Central memory CD8-positive, alpha-beta T cell (primary cell): Measurements from ENCODE around the gene SAMD13.
"Not testable (repeated sequence)": the region's sequence is repeated elsewhere in the genome, so short reads cannot be mapped to it uniquely, and the experiment has no call there.

Source experiments
- ATAC-seq: fragments of 150-1000 bp; cut with Tn5 transposase; replicated peaks from 2 replicates; pipeline ENCODE4 v1.10.0; 2022; ENCODE audit warnings: mild to moderate bottlenecking, moderate FRiP score, moderate number of reproducible peaks; ENCODE audit not compliant: poor library complexity, severe bottlenecking; ENCODE audit errors: extremely low read depth
- DNase-seq, 2 donors: peaks; one replicate each; pipeline ENCODE4 v3.0.0; 2021; ENCODE audit warnings: low spot score in 2 of 2
- H3K27ac Mint-ChIP-seq: one replicate; pipeline ENCODE4 v1.8.0; 2022; ENCODE audit warnings: low read depth, mild to moderate bottlenecking, moderate library complexity, mixed read lengths
- H3K27me3 Mint-ChIP-seq: one replicate; pipeline ENCODE4 v1.8.0; 2022; ENCODE audit warnings: mixed read lengths
- H3K36me3 Mint-ChIP-seq: one replicate; pipeline ENCODE4 v1.8.0; 2022; ENCODE audit warnings: mild to moderate bottlenecking, moderate library complexity, mixed read lengths; ENCODE audit not compliant: insufficient read depth
- H3K4me1 Mint-ChIP-seq: one replicate; pipeline ENCODE4 v1.8.0; 2022; ENCODE audit warnings: mixed read lengths
- H3K4me3 Mint-ChIP-seq: one replicate; pipeline ENCODE4 v1.8.0; 2022; ENCODE audit warnings: mild to moderate bottlenecking, moderate library complexity, mixed read lengths
- H3K9me3 Mint-ChIP-seq: one replicate; pipeline ENCODE4 v1.8.0; 2022; ENCODE audit warnings: mixed read lengths

Gene SAMD13

GRCh38 chr1:84268346-84268745 lies 33.2 kb upstream of the SAMD13 start:
- Mint-ChIP-seq H3K9me3 (no peaks in the 10 kb centered on the region), H3K4me3 (no peak overlapping the region), H3K36me3 (no peaks in the 10 kb centered on the region), H3K27me3 (no peaks in the 10 kb centered on the region), H3K27ac (no peak overlapping the region), H3K4me1 (peaks cover 8% of the 10 kb centered on the region)
- no peak for ATAC-seq
- no peak for DNase-seq

- no peak for DNase-seq
- Mint-ChIP-seq H3K4me1 (peaks cover 8% of the 10 kb centered on the region), H3K4me3 (no peak overlapping the region), H3K36me3 (no peaks in the 10 kb centered on the region), H3K27ac (no peak overlapping the region), H3K27me3 (no peaks in the 10 kb centered on the region), H3K9me3 (no peaks in the 10 kb centered on the region)
- no peak for ATAC-seq
Measured at GRCh38 chr1:84269306-84269705, 32.2 kb upstream of the SAMD13 start.

GRCh38 chr1:84271441-84272151 lies 29.9 kb upstream of the SAMD13 start:
- H3K36me3 Mint-ChIP-seq, result no peaks in the 10 kb centered on the region
- peaks cover 8% of the 10 kb centered on the region for H3K4me1 Mint-ChIP-seq
- ATAC-seq (peak; percentile 28), DNase-seq (no peak)
- no peaks in the 10 kb centered on the region for H3K27me3 Mint-ChIP-seq
- H3K27ac Mint-ChIP-seq, result peak overlapping the region; percentile 9
- H3K4me3 Mint-ChIP-seq, result no peak overlapping the region
- no peaks in the 10 kb centered on the region for H3K9me3 Mint-ChIP-seq

- Mint-ChIP-seq H3K27ac (no peak overlapping the region), H3K9me3 (no peaks in the 10 kb centered on the region), H3K36me3 (no peaks in the 10 kb centered on the region)
Measured at GRCh38 chr1:84272401-84272800, 29.1 kb upstream of the SAMD13 start.

GRCh38 chr1:84277343-84278059 lies 24.0 kb upstream of the SAMD13 start:
- H3K36me3 Mint-ChIP-seq, result peaks cover 4% of the 10 kb centered on the region
- ATAC-seq, result no peak
- DNase-seq, result no peak
- peaks cover 4% of the 10 kb centered on the region for H3K27me3 Mint-ChIP-seq
- H3K27ac Mint-ChIP-seq, result no peak overlapping the region
- H3K4me3 Mint-ChIP-seq, result no peak overlapping the region
- H3K9me3 Mint-ChIP-seq, result no peaks in the 10 kb centered on the region
- no peaks in the 10 kb centered on the region for H3K4me1 Mint-ChIP-seq

More at GRCh38 chr1:84272401-84272800, 29.1 kb upstream of the SAMD13 start:
- Mint-ChIP-seq H3K4me3 (no peak overlapping the region), H3K4me1 (peaks cover 8% of the 10 kb centered on the region), H3K27me3 (no peaks in the 10 kb centered on the region)
- ATAC-seq (no peak), DNase-seq (no peak)

- H3K27me3 Mint-ChIP-seq, result peaks cover 19% of the 10 kb centered on the region
- H3K36me3 Mint-ChIP-seq, result peaks cover 4% of the 10 kb centered on the region
- no peak overlapping the region for H3K4me3 Mint-ChIP-seq
- ATAC-seq, result no peak
- no peaks in the 10 kb centered on the region for H3K9me3 Mint-ChIP-seq
- DNase-seq, result no peak
- H3K4me1 Mint-ChIP-seq, result no peaks in the 10 kb centered on the region
- no peak overlapping the region for H3K27ac Mint-ChIP-seq
Measured at GRCh38 chr1:84278905-84279304, 22.6 kb upstream of the SAMD13 start.

GRCh38 chr1:84280912-84281311 lies 20.6 kb upstream of the SAMD13 start:
- Mint-ChIP-seq H3K4me3 (no peak overlapping the region), H3K36me3 (peaks cover 4% of the 10 kb centered on the region), H3K4me1 (no peaks in the 10 kb centered on the region), H3K9me3 (peaks cover 1% of the 10 kb centered on the region), H3K27ac (no peak overlapping the region), H3K27me3 (peaks cover 39% of the 10 kb centered on the region)
- ATAC-seq (no peak), DNase-seq (no peak)

GRCh38 chr1:84282780-84283333 lies 18.7 kb upstream of the SAMD13 start:
- no peaks in the 10 kb centered on the region for H3K4me1 Mint-ChIP-seq
- H3K27ac Mint-ChIP-seq, result no peak overlapping the region
- H3K4me3 Mint-ChIP-seq, result no peak overlapping the region
- peaks cover 4% of the 10 kb centered on the region for H3K36me3 Mint-ChIP-seq
- peaks cover 47% of the 10 kb centered on the region for H3K27me3 Mint-ChIP-seq
- ATAC-seq (no peak), DNase-seq (no peak)
- peaks cover 5% of the 10 kb centered on the region for H3K9me3 Mint-ChIP-seq

- H3K4me3 Mint-ChIP-seq, result no peak overlapping the region
- peaks cover 4% of the 10 kb centered on the region for H3K36me3 Mint-ChIP-seq
- no peaks in the 10 kb centered on the region for H3K4me1 Mint-ChIP-seq
- ATAC-seq, result no peak
- no peak overlapping the region for H3K27ac Mint-ChIP-seq
- peaks cover 5% of the 10 kb centered on the region for H3K9me3 Mint-ChIP-seq
- DNase-seq, result no peak
- peaks cover 47% of the 10 kb centered on the region for H3K27me3 Mint-ChIP-seq
Measured at GRCh38 chr1:84283381-84283780, 18.1 kb upstream of the SAMD13 start.

- Mint-ChIP-seq H3K9me3 (peaks cover 11% of the 10 kb centered on the region), H3K36me3 (no peaks in the 10 kb centered on the region), H3K27ac (no peak overlapping the region)
Measured at GRCh38 chr1:84286071-84286470, 15.4 kb upstream of the SAMD13 start.

GRCh38 chr1:84287389-84287788 lies 14.1 kb upstream of the SAMD13 start:
- Mint-ChIP-seq H3K27me3 (peaks cover 58% of the 10 kb centered on the region), H3K9me3 (peaks cover 11% of the 10 kb centered on the region)
- H3K27ac Mint-ChIP-seq, ATAC-seq, H3K4me1 Mint-ChIP-seq, H3K4me3 Mint-ChIP-seq, DNase-seq, H3K36me3 Mint-ChIP-seq: not testable (repeated sequence)

More at GRCh38 chr1:84286071-84286470, 15.4 kb upstream of the SAMD13 start:
- no peak for DNase-seq
- Mint-ChIP-seq H3K4me1 (no peaks in the 10 kb centered on the region), H3K27me3 (peaks cover 49% of the 10 kb centered on the region), H3K4me3 (no peak overlapping the region)
- ATAC-seq, result no peak

- Mint-ChIP-seq H3K9me3 (peaks cover 11% of the 10 kb centered on the region), H3K36me3 (no peaks in the 10 kb centered on the region), H3K4me3 (no peak overlapping the region), H3K27me3 (peaks cover 46% of the 10 kb centered on the region), H3K27ac (no peak overlapping the region), H3K4me1 (no peaks in the 10 kb centered on the region)
- no peak for ATAC-seq
- DNase-seq, result no peak
Measured at GRCh38 chr1:84289169-84289785, 12.2 kb upstream of the SAMD13 start.
